ENCODE measurements around the gene ZBTB33.

DNA sequence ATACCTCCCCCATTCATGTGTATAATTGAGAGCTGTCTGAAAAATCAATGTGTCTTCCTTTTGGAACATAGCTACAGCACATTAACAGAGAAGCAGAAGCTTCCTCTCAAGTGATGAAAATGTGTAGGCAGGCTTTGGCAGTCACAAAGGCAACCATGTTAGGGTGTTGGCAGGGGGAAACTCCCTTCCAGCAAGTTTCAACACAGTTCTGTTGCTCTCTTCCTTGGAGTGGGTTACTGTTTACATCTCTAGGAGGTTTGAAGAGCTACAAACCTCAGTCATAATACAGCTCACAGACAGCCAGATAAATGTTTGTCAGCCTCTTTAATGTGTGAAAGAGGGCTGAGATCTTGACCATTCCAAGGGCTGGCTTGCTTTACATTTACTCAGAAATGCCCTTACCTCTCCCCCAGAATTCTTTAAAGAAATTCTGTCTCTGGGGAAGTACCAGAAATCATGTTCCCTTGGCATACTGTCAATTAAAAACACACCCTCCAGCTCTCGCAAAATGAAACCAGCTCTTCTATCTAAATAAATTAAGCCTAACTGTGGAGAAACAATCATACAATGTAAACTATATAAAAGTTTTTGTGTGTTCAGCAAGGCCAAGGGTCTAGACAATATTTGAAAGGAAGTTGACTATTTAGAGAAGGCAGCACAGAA, 18.9 kb downstream of the ZBTB33 start:
- no peak for TF ChIP-seq CTCF (conservative IDR thresholded peaks at IDR 0.05; ENCODE audit: low read length)
- no peak for TF ChIP-seq EZH2phosphoT487 (IDR thresholded peaks at IDR 0.05; ENCODE audit: borderline replicate concordance)

All from Loucy (cell line).